CD14-positive monocyte (primary cell): ENCODE measurements around the gene CACNA1C. TPM values are rescaled to one million over a fixed set of nuclear protein-coding genes. Genes with fewer than 3 reads are reported as not detected.

Experiments used
- DNase-seq, 3 donors: peaks; one replicate each; pipeline ENCODE4 v3.0.0-alpha.2; 2011 to 2022
- H2AFZ ChIP-seq: 2 replicates; pipeline ENCODE4 v1.6.0; 2012; ENCODE audit warnings: mild to moderate bottlenecking, low read depth, low read length, inconsistent platforms; ENCODE audit not compliant: insufficient read depth, poor library complexity, severe bottlenecking
- H3K27ac ChIP-seq, 2 donors: 1 replicate in 1 of 2; 2 replicates in 1 of 2; pipeline ENCODE4 v1.5.1; 2012 to 2013; ENCODE audit warnings: low read length in 2 of 2, control low read depth in 1 of 2, inconsistent platforms in 1 of 2, low read depth in 1 of 2, mild to moderate bottlenecking in 1 of 2
- H3K27me3 ChIP-seq, 2 donors: one replicate each; pipeline versions ENCODE4 v1.6.0 to v1.6.1; 2011 to 2013; ENCODE audit warnings: low read length in 2 of 2; ENCODE audit not compliant: control insufficient read depth in 2 of 2, insufficient read depth in 2 of 2
- H3K36me3 ChIP-seq, 2 donors: replicated peaks in 1 of 2; 1 replicate in 1 of 2; 2 replicates in 1 of 2; pipeline versions ENCODE4 v1.5.1 to v1.6.1; 2012 to 2013; ENCODE audit warnings: low read length in 2 of 2, control low read depth in 1 of 2, inconsistent platforms in 1 of 2, mild to moderate bottlenecking in 1 of 2; ENCODE audit not compliant: insufficient read depth in 2 of 2, control insufficient read depth in 1 of 2
- H3K4me1 ChIP-seq, 2 donors: 1 replicate in 1 of 2; 2 replicates in 1 of 2; pipeline versions ENCODE4 v1.5.1 to v1.6.1; 2012 to 2013; ENCODE audit warnings: low read length in 2 of 2, control low read depth in 1 of 2, inconsistent platforms in 1 of 2, mild to moderate bottlenecking in 1 of 2, moderate library complexity in 1 of 2; ENCODE audit not compliant: insufficient read depth in 2 of 2, control insufficient read depth in 1 of 2
- H3K4me2 ChIP-seq: replicated peaks from 2 replicates; pipeline ENCODE3; 2012; ENCODE audit warnings: low read length, moderate library complexity, mild to moderate bottlenecking; ENCODE audit not compliant: poor library complexity, severe bottlenecking; ENCODE audit errors: extremely low read depth
- H3K4me3 ChIP-seq, 3 experiments: fragments of 200-600 bp in 1 of 3; sonication (generic) in 1 of 3; replicated peaks in 1 of 3; 1 replicate in 2 of 3; 2 replicates in 1 of 3; pipeline ENCODE4 v1.5.1; 2011 to 2013; ENCODE audit warnings: low read length in 3 of 3, mild to moderate bottlenecking in 3 of 3, control low read depth in 2 of 3, low read depth in 2 of 3, inconsistent platforms in 1 of 3, moderate library complexity in 1 of 3
- H3K79me2 ChIP-seq: 2 replicates; pipeline ENCODE4 v1.6.0; 2012; ENCODE audit warnings: mild to moderate bottlenecking, control low read depth, inconsistent platforms, low read length, moderate library complexity; ENCODE audit not compliant: insufficient read depth
- H3K9ac ChIP-seq: 2 replicates; pipeline ENCODE4 v1.6.0; 2017; ENCODE audit warnings: low read length, mild to moderate bottlenecking; ENCODE audit not compliant: insufficient read depth, poor library complexity, severe bottlenecking
- H3K9me3 ChIP-seq, 2 donors: replicated peaks in 1 of 2; 1 replicate in 1 of 2; 2 replicates in 1 of 2; pipeline versions ENCODE4 v1.5.1 to v1.6.1; 2012 to 2013; ENCODE audit warnings: low read length in 2 of 2, control low read depth in 1 of 2; ENCODE audit not compliant: control insufficient read depth in 1 of 2, insufficient read depth in 1 of 2
- H4K20me1 ChIP-seq: 2 replicates; pipeline ENCODE4 v1.6.0; 2012; ENCODE audit warnings: mild to moderate bottlenecking, low read length, control low read depth, moderate library complexity; ENCODE audit not compliant: insufficient read depth
- H3K27ac Mint-ChIP-seq, 7 donors: one replicate each; pipeline ENCODE4 v1.8.0; 2020; ENCODE audit warnings: mild to moderate bottlenecking in 7 of 7, mixed read lengths in 7 of 7, moderate library complexity in 6 of 7, inconsistent platforms in 2 of 7
- H3K27me3 Mint-ChIP-seq, 3 donors: one replicate each; pipeline ENCODE4 v1.8.0; 2021 to 2022; ENCODE audit warnings: low read depth in 3 of 3, mild to moderate bottlenecking in 3 of 3, mixed read lengths in 3 of 3, moderate library complexity in 3 of 3, inconsistent platforms in 1 of 3
- H3K36me3 Mint-ChIP-seq, 2 donors: one replicate each; pipeline ENCODE4 v1.8.0; 2020; ENCODE audit warnings: mixed read lengths in 2 of 2, inconsistent platforms in 1 of 2, mild to moderate bottlenecking in 1 of 2
- H3K4me1 Mint-ChIP-seq: one replicate; pipeline ENCODE4 v1.8.0; 2020; ENCODE audit warnings: mild to moderate bottlenecking, mixed read lengths
- H3K4me3 Mint-ChIP-seq, 2 donors: one replicate each; pipeline ENCODE4 v1.8.0; 2020; ENCODE audit warnings: mild to moderate bottlenecking in 2 of 2, mixed read lengths in 2 of 2, moderate library complexity in 1 of 2
- H3K9me3 Mint-ChIP-seq, 7 donors: one replicate each; pipeline ENCODE4 v1.8.0; 2020 to 2022; ENCODE audit warnings: mixed read lengths in 7 of 7, mild to moderate bottlenecking in 6 of 7, moderate library complexity in 6 of 7, inconsistent platforms in 2 of 7
- WGBS: methylation state at CpG from one replicate; pipeline ENCODE4 v1.1.5; 2013; ENCODE audit warnings: missing lambda C conversion rate; ENCODE audit not compliant: insufficient coverage; 5-methylcytosine and 5-hydroxymethylcytosine counted together
- intact Hi-C, 2 donors: fragments of 100-400 bp; cut with micrococcal nuclease; formaldehyde crosslinking; loops; one replicate each; pipeline versions ENCODE4 v1.15.0 to v1.15.1; 2023
- polyA plus RNA-seq, 3 donors: library from polyadenylated mRNA; depleted of rRNA in 1 of 3; unstranded in 2 of 3; stranded (reverse) in 1 of 3; fragments of 300-500 nt in 2 of 3; fragments of >200 nt in 1 of 3; fragmentation: Illumina TruSeq in 2 of 3; gene quantifications; 1 replicate in 2 of 3; 2 replicates in 1 of 3; pipeline ENCODE4 v1.2.3, GENCODE V29; 2012 to 2021
- TF ChIP-seq, protein P1 (sequence below): fragments of 200-600 bp; IDR thresholded peaks from one replicate; pipeline ENCODE4 v1.8.0; 2022; ENCODE audit warnings: antibody characterized with exemption, mild to moderate bottlenecking

Gene CACNA1C
- polyA plus RNA-seq, 3 donors, result not detected

DNA sequence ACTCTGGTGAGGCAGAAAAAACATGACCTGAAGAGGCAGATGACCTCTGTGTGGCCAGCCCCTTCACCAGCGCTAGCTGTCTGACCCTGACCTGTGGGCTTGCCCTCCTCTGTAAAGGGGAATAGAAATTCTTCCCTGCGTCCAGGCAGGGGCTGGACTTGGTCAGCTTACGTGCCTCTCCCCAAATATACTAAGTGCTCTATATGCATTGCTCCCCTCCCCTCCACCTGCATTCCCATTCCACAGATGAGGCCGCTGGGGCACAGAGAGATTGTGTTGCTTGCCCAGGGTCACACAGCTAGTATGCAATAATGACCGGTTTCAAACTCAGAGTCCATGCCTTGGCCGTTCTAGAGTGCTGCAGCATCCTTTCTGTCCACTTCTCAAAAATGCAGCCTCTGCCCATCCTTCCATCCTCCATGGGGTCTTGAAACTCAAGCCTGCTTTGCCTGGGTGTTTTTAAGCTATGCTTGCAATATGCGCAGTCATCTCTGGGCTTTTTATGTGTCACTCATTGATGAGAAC is 303.9 kb downstream of the CACNA1C start:
- no peaks in the 10 kb centered on the region for H3K36me3 ChIP-seq

DNA sequence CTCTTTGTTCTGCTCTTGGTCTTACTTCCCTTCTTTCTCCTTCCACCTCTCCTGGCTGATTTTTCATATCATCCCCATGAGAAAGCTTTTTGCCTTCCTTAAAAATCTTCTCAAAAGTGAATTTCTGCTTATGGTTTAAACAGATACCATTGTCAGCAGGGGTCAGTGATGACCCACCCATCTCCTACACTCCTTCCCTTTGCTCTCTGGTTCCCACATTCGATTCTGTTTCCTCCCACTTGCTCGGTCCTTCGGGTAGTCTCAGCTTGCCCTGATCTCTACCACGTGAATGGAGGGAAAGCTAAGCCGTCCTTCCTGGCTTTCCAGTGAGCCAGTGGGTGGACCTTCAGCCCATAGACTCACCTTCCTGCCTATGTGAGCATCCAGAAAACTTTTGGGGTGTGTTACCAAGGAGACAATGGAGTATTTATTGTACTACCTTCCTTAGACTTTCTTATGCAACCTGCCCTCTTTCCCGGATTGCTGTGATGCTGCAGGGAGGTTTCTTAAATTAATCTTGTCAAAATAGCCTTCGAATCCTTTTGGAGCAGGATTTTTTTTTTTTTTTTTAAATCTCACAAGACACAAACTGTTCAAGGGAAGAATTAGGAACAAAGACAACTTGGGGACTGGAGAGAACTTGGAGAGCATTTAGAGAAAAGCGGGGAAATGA is 306.3 kb downstream of the CACNA1C start:
- no peaks in the 10 kb centered on the region for H3K36me3 Mint-ChIP-seq
- peaks cover 0 to 2% (median 0%) of the 10 kb centered on the region in 7 donors for H3K9me3 Mint-ChIP-seq
- Histone ChIP-seq H4K20me1 (no peaks in the 10 kb centered on the region), H3K27me3 (no peaks in the 10 kb centered on the region), H3K79me2 (no peaks in the 10 kb centered on the region), H3K4me1 (peaks cover 41 to 45% of the 10 kb centered on the region in 2 donors), H3K4me3 (peak overlapping the region in 1 of 3 experiments; percentile 30), H3K27ac (peak overlapping the region; percentile 7 to 49), H3K36me3 (no peaks in the 10 kb centered on the region), H3K4me2 (peak overlapping the region; percentile 51), H2AFZ (no peak overlapping the region), H3K9ac (no peak overlapping the region), H3K9me3 (no peaks in the 10 kb centered on the region)
- intact Hi-C loops, result loop anchor here in 1 of 2 donors (2.0 to 5.0 kb wide), 2 partner anchors 16 to 72 kb away; no protein-coding TSS in a partner anchor
- peaks cover 2 to 7% (median 4%) of the 10 kb centered on the region in 3 donors for H3K27me3 Mint-ChIP-seq
- peak overlapping the region in 1 of 2 donors; percentile 80 for H3K4me3 Mint-ChIP-seq
- peak overlapping the region; percentile 75 to 94 (median 84) for H3K27ac Mint-ChIP-seq
- 35% methylated on average over 4 of the region's 8 CpGs for WGBS
- peaks cover 50% of the 10 kb centered on the region for H3K4me1 Mint-ChIP-seq
- DNase-seq, result no peak
- TF ChIP-seq, protein P1, sequence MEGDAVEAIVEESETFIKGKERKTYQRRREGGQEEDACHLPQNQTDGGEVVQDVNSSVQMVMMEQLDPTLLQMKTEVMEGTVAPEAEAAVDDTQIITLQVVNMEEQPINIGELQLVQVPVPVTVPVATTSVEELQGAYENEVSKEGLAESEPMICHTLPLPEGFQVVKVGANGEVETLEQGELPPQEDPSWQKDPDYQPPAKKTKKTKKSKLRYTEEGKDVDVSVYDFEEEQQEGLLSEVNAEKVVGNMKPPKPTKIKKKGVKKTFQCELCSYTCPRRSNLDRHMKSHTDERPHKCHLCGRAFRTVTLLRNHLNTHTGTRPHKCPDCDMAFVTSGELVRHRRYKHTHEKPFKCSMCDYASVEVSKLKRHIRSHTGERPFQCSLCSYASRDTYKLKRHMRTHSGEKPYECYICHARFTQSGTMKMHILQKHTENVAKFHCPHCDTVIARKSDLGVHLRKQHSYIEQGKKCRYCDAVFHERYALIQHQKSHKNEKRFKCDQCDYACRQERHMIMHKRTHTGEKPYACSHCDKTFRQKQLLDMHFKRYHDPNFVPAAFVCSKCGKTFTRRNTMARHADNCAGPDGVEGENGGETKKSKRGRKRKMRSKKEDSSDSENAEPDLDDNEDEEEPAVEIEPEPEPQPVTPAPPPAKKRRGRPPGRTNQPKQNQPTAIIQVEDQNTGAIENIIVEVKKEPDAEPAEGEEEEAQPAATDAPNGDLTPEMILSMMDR, result no peak

More for the DNA sequence above, 303.9 kb downstream of the CACNA1C start:
- Mint-ChIP-seq H3K4me3 (no peak overlapping the region), H3K27ac (no peak overlapping the region), H3K27me3 (peaks cover 8 to 9% (median 9%) of the 10 kb centered on the region in 3 donors), H3K9me3 (peaks cover 0 to 2% (median 0%) of the 10 kb centered on the region in 7 donors), H3K4me1 (peaks cover 43% of the 10 kb centered on the region), H3K36me3 (peaks cover 0 to 2% of the 10 kb centered on the region in 2 donors)
- Histone ChIP-seq H3K4me3 (no peak overlapping the region), H3K79me2 (no peaks in the 10 kb centered on the region), H4K20me1 (no peaks in the 10 kb centered on the region), H3K27ac (no peak overlapping the region), H3K4me1 (peaks cover 30 to 32% of the 10 kb centered on the region in 2 donors), H2AFZ (no peak overlapping the region), H3K27me3 (no peaks in the 10 kb centered on the region), H3K4me2 (no peak overlapping the region), H3K9me3 (no peaks in the 10 kb centered on the region), H3K9ac (no peak overlapping the region)
- TF ChIP-seq, protein P1, result no peak
- no peak for DNase-seq
- 98% methylated on average over 6 of the region's 7 CpGs for WGBS
- intact Hi-C loops, result loop anchor here in 1 of 2 donors (5.0 kb wide), 1 partner anchor 69 kb away; no protein-coding TSS in a partner anchor
